ENCODE results near the gene PCBP2. TPM values are rescaled to one million over a fixed set of nuclear protein-coding genes. Genes with fewer than 3 reads are reported as not detected.

Gene PCBP2
- polyA plus RNA-seq, 1 donor from 2014 or later: 242 TPM

DNA sequence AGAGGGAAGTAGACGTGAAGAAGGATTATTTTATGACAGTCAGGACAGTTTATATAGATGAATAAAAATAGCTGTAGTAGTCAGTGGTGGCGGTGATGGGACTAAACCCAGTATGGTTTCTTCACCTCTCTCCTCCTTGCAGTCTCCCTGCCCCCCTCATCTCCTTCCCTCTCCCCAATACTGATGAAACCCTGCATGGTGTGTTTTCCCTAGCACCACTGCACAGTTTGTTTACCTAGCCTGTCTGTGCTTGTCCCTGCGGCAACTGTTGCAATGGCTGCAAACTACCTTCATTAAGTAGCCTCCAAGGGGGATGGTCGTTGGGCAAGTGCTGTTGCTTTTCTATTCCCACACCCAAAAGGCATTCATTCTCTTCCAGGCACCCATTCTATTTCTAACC, 14.7 kb downstream of the PCBP2 start:
- TF ChIP-seq, protein P1, sequence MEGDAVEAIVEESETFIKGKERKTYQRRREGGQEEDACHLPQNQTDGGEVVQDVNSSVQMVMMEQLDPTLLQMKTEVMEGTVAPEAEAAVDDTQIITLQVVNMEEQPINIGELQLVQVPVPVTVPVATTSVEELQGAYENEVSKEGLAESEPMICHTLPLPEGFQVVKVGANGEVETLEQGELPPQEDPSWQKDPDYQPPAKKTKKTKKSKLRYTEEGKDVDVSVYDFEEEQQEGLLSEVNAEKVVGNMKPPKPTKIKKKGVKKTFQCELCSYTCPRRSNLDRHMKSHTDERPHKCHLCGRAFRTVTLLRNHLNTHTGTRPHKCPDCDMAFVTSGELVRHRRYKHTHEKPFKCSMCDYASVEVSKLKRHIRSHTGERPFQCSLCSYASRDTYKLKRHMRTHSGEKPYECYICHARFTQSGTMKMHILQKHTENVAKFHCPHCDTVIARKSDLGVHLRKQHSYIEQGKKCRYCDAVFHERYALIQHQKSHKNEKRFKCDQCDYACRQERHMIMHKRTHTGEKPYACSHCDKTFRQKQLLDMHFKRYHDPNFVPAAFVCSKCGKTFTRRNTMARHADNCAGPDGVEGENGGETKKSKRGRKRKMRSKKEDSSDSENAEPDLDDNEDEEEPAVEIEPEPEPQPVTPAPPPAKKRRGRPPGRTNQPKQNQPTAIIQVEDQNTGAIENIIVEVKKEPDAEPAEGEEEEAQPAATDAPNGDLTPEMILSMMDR (IDR thresholded peaks at IDR 0.05; ENCODE audit: poor library complexity, severe bottlenecking): no peak
- no peak for TF ChIP-seq EZH2 (IDR thresholded peaks at IDR 0.05; ENCODE audit: borderline replicate concordance, insufficient read depth, low read length, poor library complexity, severe bottlenecking)
- no peak for TF ChIP-seq POLR2AphosphoS5 (IDR thresholded peaks at IDR 0.05)
- Histone ChIP-seq H3K9me2 (ENCODE audit: insufficient read depth, low read length) (no peaks in the 10 kb centered on the region), H3K27me3 (ENCODE audit: insufficient read depth, low read depth, low read length) (no peaks in the 10 kb centered on the region), H3K9ac (ENCODE audit: low read length) (no peak overlapping the region), H2AFZ (ENCODE audit: low read depth, low read length) (no peak overlapping the region), H3F3A (ENCODE audit: insufficient read depth, low read length, poor library complexity, severe bottlenecking) (no peaks in the 10 kb centered on the region), H3K36me3 (ENCODE audit: insufficient read depth, low read length) (peaks cover 19% of the 10 kb centered on the region), H4K20me1 (ENCODE audit: insufficient read depth) (peaks cover 26% of the 10 kb centered on the region), H3K9me3 (ENCODE audit: low read length) (no peaks in the 10 kb centered on the region), H3K4me2 (ENCODE audit: low read length) (no peak overlapping the region), H3K4me3 (ENCODE audit: low read length) (no peak overlapping the region), H3K79me2 (replicated peaks; ENCODE audit: insufficient read depth, low read length) (peaks cover 20% of the 10 kb centered on the region), H3K27ac (ENCODE audit: low read length) (no peak overlapping the region)

DNA sequence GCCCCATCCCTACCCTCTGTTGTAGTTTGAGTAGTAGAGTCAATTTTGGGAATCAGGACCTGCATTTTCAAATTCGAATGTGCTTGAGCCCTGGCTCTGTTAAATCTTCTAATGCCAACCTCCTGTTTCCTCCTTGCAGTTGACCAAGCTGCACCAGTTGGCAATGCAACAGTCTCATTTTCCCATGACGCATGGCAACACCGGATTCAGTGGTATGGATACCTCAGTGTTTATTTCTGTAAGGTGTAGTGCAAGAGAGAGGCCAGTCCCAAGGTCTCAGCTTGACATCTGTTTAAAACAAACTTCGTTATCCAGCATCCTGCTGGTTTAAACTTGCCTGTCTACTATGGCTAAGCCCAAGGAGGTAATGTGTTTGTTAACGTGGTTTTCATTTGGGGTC, 15.2 kb downstream of the PCBP2 start:
- Histone ChIP-seq H3K27ac (ENCODE audit: low read length) (no peak overlapping the region), H3K4me3 (ENCODE audit: low read length) (no peak overlapping the region), H3K9me2 (ENCODE audit: insufficient read depth, low read length) (no peaks in the 10 kb centered on the region), H3K9me3 (ENCODE audit: low read length) (no peaks in the 10 kb centered on the region), H3K4me2 (ENCODE audit: low read length) (no peak overlapping the region), H3K9ac (ENCODE audit: low read length) (no peak overlapping the region), H3K36me3 (ENCODE audit: insufficient read depth, low read length) (peaks cover 17% of the 10 kb centered on the region), H3F3A (ENCODE audit: insufficient read depth, low read length, poor library complexity, severe bottlenecking) (no peaks in the 10 kb centered on the region), H2AFZ (ENCODE audit: low read depth, low read length) (no peak overlapping the region), H3K27me3 (ENCODE audit: insufficient read depth, low read depth, low read length) (no peaks in the 10 kb centered on the region), H3K79me2 (replicated peaks; ENCODE audit: insufficient read depth, low read length) (peaks cover 16% of the 10 kb centered on the region), H4K20me1 (ENCODE audit: insufficient read depth) (peaks cover 26% of the 10 kb centered on the region)
- TF ChIP-seq SMC3 (conservative IDR thresholded peaks at IDR 0.05; ENCODE audit: poor library complexity): no peak
- TF ChIP-seq RAD21 (conservative IDR thresholded peaks at IDR 0.05): no peak
- no peak for TF ChIP-seq POLR2AphosphoS5 (IDR thresholded peaks at IDR 0.05)
- no peak for TF ChIP-seq EP300 (conservative IDR thresholded peaks at IDR 0.05; ENCODE audit: poor library complexity, severe bottlenecking)
- no peak for TF ChIP-seq TAF1 (IDR thresholded peaks at IDR 0.05; ENCODE audit: low read depth)
- TF ChIP-seq MXI1 (conservative IDR thresholded peaks at IDR 0.05; ENCODE audit: poor library complexity, severe bottlenecking): no peak
- TF ChIP-seq, protein P1 (IDR thresholded peaks at IDR 0.05; ENCODE audit: poor library complexity, severe bottlenecking): no peak
- TF ChIP-seq, protein P2, sequence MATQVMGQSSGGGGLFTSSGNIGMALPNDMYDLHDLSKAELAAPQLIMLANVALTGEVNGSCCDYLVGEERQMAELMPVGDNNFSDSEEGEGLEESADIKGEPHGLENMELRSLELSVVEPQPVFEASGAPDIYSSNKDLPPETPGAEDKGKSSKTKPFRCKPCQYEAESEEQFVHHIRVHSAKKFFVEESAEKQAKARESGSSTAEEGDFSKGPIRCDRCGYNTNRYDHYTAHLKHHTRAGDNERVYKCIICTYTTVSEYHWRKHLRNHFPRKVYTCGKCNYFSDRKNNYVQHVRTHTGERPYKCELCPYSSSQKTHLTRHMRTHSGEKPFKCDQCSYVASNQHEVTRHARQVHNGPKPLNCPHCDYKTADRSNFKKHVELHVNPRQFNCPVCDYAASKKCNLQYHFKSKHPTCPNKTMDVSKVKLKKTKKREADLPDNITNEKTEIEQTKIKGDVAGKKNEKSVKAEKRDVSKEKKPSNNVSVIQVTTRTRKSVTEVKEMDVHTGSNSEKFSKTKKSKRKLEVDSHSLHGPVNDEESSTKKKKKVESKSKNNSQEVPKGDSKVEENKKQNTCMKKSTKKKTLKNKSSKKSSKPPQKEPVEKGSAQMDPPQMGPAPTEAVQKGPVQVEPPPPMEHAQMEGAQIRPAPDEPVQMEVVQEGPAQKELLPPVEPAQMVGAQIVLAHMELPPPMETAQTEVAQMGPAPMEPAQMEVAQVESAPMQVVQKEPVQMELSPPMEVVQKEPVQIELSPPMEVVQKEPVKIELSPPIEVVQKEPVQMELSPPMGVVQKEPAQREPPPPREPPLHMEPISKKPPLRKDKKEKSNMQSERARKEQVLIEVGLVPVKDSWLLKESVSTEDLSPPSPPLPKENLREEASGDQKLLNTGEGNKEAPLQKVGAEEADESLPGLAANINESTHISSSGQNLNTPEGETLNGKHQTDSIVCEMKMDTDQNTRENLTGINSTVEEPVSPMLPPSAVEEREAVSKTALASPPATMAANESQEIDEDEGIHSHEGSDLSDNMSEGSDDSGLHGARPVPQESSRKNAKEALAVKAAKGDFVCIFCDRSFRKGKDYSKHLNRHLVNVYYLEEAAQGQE (IDR thresholded peaks at IDR 0.05; ENCODE audit: borderline replicate concordance): no peak
- TF ChIP-seq EZH2 (IDR thresholded peaks at IDR 0.05; ENCODE audit: borderline replicate concordance, insufficient read depth, low read length, poor library complexity, severe bottlenecking): no peak
